Keratinocyte (primary cell): ENCODE results near the gene FTSJ1. TPM values are rescaled to one million over a fixed set of nuclear protein-coding genes. Genes with fewer than 3 reads are reported as not detected.

Source experiments
- DNase-seq: peaks from one replicate; pipeline ENCODE4 v3.0.0-alpha.2; 2011; ENCODE audit warnings: low read depth, missing footprints, low spot score
- FAIRE-seq: peaks from 2 replicates; lab custom pipeline; 2011; peaks lifted over from hg19 to GRCh38; lab: Jason Lieb, UNC
- H2AFZ ChIP-seq: 2 replicates; pipeline ENCODE4 v1.6.0; 2012; ENCODE audit warnings: low read length, control low read depth, inconsistent platforms; ENCODE audit not compliant: control insufficient read depth
- H3K27ac ChIP-seq: 2 replicates; pipeline ENCODE4 v1.5.1; 2011; ENCODE audit warnings: low read length; ENCODE audit not compliant: control insufficient read depth, insufficient read depth
- H3K27me3 ChIP-seq: 3 replicates; pipeline ENCODE4 v1.6.0; 2011; ENCODE audit warnings: low read length; ENCODE audit not compliant: control insufficient read depth, insufficient read depth; ENCODE audit errors: extremely low read depth
- H3K36me3 ChIP-seq, 2 experiments: 2 replicates in 1 of 2; 3 replicates in 1 of 2; pipeline ENCODE4 v1.5.1; 2011; ENCODE audit warnings: low read length in 2 of 2, mild to moderate bottlenecking in 1 of 2; ENCODE audit not compliant: control insufficient read depth in 2 of 2, insufficient read depth in 2 of 2; ENCODE audit errors: extremely low read depth in 1 of 2
- H3K4me1 ChIP-seq: 3 replicates; pipeline ENCODE4 v1.5.1; 2011; ENCODE audit warnings: low read length; ENCODE audit not compliant: control insufficient read depth, insufficient read depth; ENCODE audit errors: extremely low read depth
- H3K4me2 ChIP-seq: 3 replicates; pipeline ENCODE4 v1.6.0; 2011; ENCODE audit warnings: low read depth, low read length; ENCODE audit not compliant: control insufficient read depth, insufficient read depth; ENCODE audit errors: extremely low read depth
- H3K4me3 ChIP-seq, 3 experiments: fragments of 200-600 bp in 1 of 3; sonication (generic) in 1 of 3; 2 replicates in 2 of 3; 3 replicates in 1 of 3; pipeline ENCODE4 v1.5.1; 2011 to 2016; ENCODE audit warnings: low read length in 3 of 3, mild to moderate bottlenecking in 3 of 3, control low read depth in 2 of 3, inconsistent platforms in 1 of 3, low read depth in 1 of 3, mixed read lengths in 1 of 3, mixed run types in 1 of 3, moderate library complexity in 1 of 3; ENCODE audit not compliant: control insufficient read depth in 2 of 3, insufficient read depth in 2 of 3; ENCODE audit errors: extremely low read depth in 1 of 3
- H3K79me2 ChIP-seq: 2 replicates; pipeline ENCODE4 v1.6.0; 2012; ENCODE audit warnings: low read length; ENCODE audit not compliant: control insufficient read depth, insufficient read depth
- H3K9ac ChIP-seq: 3 replicates; pipeline ENCODE4 v1.6.0; 2011; ENCODE audit warnings: low read length; ENCODE audit not compliant: control insufficient read depth, insufficient read depth; ENCODE audit errors: extremely low read depth
- H3K9me1 ChIP-seq: 3 replicates; pipeline ENCODE4 v1.6.0; 2011; ENCODE audit warnings: low read length; ENCODE audit not compliant: control insufficient read depth, insufficient read depth; ENCODE audit errors: extremely low read depth
- H3K9me3 ChIP-seq: 2 replicates; pipeline ENCODE4 v1.5.1; 2012; ENCODE audit warnings: low read depth, low read length; ENCODE audit not compliant: control insufficient read depth
- H4K20me1 ChIP-seq: 3 replicates; pipeline ENCODE4 v1.6.0; 2011; ENCODE audit warnings: low read length; ENCODE audit not compliant: control insufficient read depth, insufficient read depth; ENCODE audit errors: extremely low read depth
- EZH2 ChIP-seq: IDR thresholded peaks from one replicate; pipeline ENCODE4 v1.6.1; 2012; ENCODE audit warnings: inconsistent platforms, mild to moderate bottlenecking, low read length, moderate library complexity
- dilution Hi-C: fragments of 300-500 bp; cut with MboI; formaldehyde crosslinking; loops from one replicate; pipeline ENCODE4 v1.7.0; 2020; ENCODE audit warnings: low sequenced_read_pairs; ENCODE audit not compliant: extremely low pct_ligation_motif_present
- polyA plus RNA-seq, 5 experiments: library from polyadenylated mRNA; depleted of rRNA in 3 of 5; stranded (reverse) in 3 of 5; stranded (forward) in 1 of 5; unstranded in 1 of 5; fragments of >200 nt; gene quantifications; 1 replicate in 1 of 5; 2 replicates in 3 of 5; 3 replicates in 1 of 5; pipeline versions ENCODE4 v1.2.1 to v1.2.3, GENCODE V29; 2011 to 2012; ENCODE audit warnings: missing spikeins in 2 of 5, low read depth in 1 of 5, low replicate concordance in 1 of 5
- TF ChIP-seq, protein P1 (sequence below), 3 experiments: IDR thresholded peaks in 1 of 3; conservative IDR thresholded peaks in 1 of 3; optimal IDR thresholded peaks in 1 of 3; 2 replicates in 2 of 3; 3 replicates in 1 of 3; pipeline versions ENCODE3 to v1.5.1; 2011; ENCODE audit warnings: low read length in 3 of 3, mild to moderate bottlenecking in 3 of 3, moderate library complexity in 2 of 3, control low read depth in 1 of 3, inconsistent platforms in 1 of 3; ENCODE audit not compliant: insufficient read depth in 2 of 3; ENCODE audit errors: extremely low read depth in 1 of 3

Gene FTSJ1
- polyA plus RNA-seq, 1 donor (not counting 4 experiments of a cell fraction or from before 2014, with no cell fraction given): 60.6 TPM

DNA sequence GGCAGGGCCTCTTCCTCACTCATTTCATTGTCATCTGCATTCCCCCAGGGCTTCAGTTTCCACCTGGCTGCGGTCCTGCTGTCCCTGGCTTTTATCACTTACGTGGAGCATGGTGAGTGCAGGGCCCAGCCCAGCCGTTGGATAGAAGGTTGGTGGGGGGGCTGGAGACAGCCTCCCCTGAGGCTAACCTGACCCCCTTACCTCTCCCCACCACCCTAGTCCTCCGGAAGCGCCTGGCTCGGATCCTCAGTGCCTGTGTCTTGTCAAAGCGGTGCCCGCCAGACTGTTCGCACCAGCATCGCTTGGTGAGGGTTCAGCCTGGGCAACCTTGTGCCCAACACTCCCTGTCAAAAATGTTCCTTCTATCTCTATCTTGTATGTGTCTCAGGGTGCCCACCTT is 39.8 kb downstream of the FTSJ1 start:
- Histone ChIP-seq H3K27me3 (no peaks in the 10 kb centered on the region), H3K9me1 (no peaks in the 10 kb centered on the region), H3K9me3 (peaks cover 2% of the 10 kb centered on the region), H3K9ac (no peak overlapping the region), H4K20me1 (no peaks in the 10 kb centered on the region), H3K4me1 (peaks cover 7% of the 10 kb centered on the region), H3K36me3 (peaks cover 4 to 5% of the 10 kb centered on the region in 2 experiments), H3K79me2 (peaks cover 7% of the 10 kb centered on the region), H3K27ac (no peak overlapping the region), H3K4me3 (no peak overlapping the region), H2AFZ (no peak overlapping the region), H3K4me2 (no peak overlapping the region)
- dilution Hi-C loops: no loop called here
- no peak for TF ChIP-seq EZH2
- TF ChIP-seq, protein P1, sequence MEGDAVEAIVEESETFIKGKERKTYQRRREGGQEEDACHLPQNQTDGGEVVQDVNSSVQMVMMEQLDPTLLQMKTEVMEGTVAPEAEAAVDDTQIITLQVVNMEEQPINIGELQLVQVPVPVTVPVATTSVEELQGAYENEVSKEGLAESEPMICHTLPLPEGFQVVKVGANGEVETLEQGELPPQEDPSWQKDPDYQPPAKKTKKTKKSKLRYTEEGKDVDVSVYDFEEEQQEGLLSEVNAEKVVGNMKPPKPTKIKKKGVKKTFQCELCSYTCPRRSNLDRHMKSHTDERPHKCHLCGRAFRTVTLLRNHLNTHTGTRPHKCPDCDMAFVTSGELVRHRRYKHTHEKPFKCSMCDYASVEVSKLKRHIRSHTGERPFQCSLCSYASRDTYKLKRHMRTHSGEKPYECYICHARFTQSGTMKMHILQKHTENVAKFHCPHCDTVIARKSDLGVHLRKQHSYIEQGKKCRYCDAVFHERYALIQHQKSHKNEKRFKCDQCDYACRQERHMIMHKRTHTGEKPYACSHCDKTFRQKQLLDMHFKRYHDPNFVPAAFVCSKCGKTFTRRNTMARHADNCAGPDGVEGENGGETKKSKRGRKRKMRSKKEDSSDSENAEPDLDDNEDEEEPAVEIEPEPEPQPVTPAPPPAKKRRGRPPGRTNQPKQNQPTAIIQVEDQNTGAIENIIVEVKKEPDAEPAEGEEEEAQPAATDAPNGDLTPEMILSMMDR (optimal IDR thresholded peaks at IDR 0.05 in 1 of 3, IDR thresholded peaks at IDR 0.05 in 1 of 3, conservative IDR thresholded peaks at IDR 0.05 in 1 of 3; ENCODE audit: extremely low read depth in 1 of 3, insufficient read depth in 2 of 3, low read length in 3 of 3): no peak
- no peak for FAIRE-seq
- DNase-seq: no peak

DNA sequence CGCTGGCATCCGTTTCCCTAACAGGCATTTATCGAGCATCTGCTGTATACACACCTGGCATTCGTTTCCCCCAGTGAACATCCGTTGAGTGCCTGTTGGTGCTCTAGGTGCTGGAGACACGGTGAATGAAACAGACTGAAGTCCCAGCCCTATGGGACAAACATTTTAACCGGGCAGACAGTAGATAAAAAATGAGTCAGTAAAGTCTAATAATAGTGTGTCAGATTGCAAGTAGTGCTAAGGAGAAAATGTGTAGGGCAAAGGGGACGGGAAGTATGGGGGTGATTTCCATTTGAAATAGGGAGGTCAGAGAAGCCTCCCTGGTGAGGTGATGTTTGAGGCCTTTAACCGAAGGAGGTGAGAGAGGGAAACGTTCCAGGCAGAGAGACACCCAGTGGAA is 40.3 kb downstream of the FTSJ1 start:
- H3K9ac ChIP-seq: no peak overlapping the region
- H3K27me3 ChIP-seq: no peaks in the 10 kb centered on the region
- H3K4me2 ChIP-seq: no peak overlapping the region
- no peak for DNase-seq
- no peak overlapping the region for H2AFZ ChIP-seq
- H3K9me3 ChIP-seq: peaks cover 2% of the 10 kb centered on the region
- H3K9me1 ChIP-seq: no peaks in the 10 kb centered on the region
- peaks cover 4 to 5% of the 10 kb centered on the region in 2 experiments for H3K36me3 ChIP-seq
- H4K20me1 ChIP-seq: no peaks in the 10 kb centered on the region
- no peak for FAIRE-seq
- no peak for TF ChIP-seq EZH2
- TF ChIP-seq, protein P1 (optimal IDR thresholded peaks at IDR 0.05 in 1 of 3, IDR thresholded peaks at IDR 0.05 in 1 of 3, conservative IDR thresholded peaks at IDR 0.05 in 1 of 3; ENCODE audit: extremely low read depth in 1 of 3, insufficient read depth in 2 of 3, low read length in 3 of 3): no peak
- no peak overlapping the region for H3K27ac ChIP-seq
- peaks cover 10% of the 10 kb centered on the region for H3K4me1 ChIP-seq
- H3K79me2 ChIP-seq: peaks cover 7% of the 10 kb centered on the region
- H3K4me3 ChIP-seq: no peak overlapping the region
- dilution Hi-C loops: no loop called here
